Measurements from ENCODE around the gene STXBP1.

DNA sequence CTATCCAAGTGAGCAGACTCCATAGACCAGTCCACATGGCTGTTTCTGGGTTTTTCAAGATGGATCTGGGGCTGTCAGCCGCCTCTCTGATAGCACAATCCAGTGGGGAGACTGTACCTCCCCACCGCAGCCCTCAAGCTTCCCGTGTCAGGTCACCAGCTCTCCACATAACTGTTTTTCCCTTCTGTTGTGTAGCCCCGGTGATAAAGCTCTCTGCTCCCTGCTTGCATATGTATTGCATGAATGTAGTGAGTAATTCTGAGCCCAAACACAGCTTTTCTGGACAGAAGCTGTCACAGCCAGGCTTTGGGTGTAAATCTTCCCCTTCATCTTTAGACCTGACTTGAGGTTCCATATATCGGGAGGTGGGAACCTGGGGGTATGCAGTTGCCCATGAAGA, 71.6 kb downstream of the STXBP1 start:
- TF ChIP-seq, protein P1, sequence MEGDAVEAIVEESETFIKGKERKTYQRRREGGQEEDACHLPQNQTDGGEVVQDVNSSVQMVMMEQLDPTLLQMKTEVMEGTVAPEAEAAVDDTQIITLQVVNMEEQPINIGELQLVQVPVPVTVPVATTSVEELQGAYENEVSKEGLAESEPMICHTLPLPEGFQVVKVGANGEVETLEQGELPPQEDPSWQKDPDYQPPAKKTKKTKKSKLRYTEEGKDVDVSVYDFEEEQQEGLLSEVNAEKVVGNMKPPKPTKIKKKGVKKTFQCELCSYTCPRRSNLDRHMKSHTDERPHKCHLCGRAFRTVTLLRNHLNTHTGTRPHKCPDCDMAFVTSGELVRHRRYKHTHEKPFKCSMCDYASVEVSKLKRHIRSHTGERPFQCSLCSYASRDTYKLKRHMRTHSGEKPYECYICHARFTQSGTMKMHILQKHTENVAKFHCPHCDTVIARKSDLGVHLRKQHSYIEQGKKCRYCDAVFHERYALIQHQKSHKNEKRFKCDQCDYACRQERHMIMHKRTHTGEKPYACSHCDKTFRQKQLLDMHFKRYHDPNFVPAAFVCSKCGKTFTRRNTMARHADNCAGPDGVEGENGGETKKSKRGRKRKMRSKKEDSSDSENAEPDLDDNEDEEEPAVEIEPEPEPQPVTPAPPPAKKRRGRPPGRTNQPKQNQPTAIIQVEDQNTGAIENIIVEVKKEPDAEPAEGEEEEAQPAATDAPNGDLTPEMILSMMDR (IDR thresholded peaks at IDR 0.05; ENCODE audit: low read length) = no peak
- no peak for TF ChIP-seq EZH2 (IDR thresholded peaks at IDR 0.05; ENCODE audit: borderline replicate concordance, low read length)

Measured in OCI-LY1 (cell line).